HG02678 (cell line): ENCODE results near the gene HS6ST3.

Experiments used
- ATAC-seq: cut with Tn5 transposase; IDR thresholded peaks from one replicate; pipeline ENCODE4 v1.9.1; 2021; ENCODE audit warnings: mild to moderate bottlenecking, moderate library complexity; ENCODE audit not compliant: unreplicated experiment

Gene HS6ST3

DNA sequence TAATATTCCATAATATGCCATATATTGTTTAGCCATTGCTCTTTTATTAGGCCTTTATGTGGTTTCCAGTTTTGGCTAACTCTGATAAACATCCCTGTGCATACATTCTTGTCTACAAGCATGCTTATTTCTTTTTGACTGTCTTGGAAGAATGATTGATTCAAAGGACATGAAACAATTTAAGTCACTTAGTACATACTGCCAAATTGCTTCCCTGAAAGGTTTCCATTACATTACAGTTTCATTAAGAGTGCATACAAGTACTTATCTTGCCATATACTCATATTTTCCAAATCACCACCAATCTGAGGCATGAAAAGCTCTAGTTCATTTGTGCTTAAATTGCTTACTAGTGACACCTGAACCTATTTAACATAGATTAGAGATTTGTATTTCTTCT, 790.5 kb downstream of the HS6ST3 start:
- ATAC-seq: no peak
